IMR-90 (cell line): Measurements from ENCODE around the gene KANSL1L. TPM values are rescaled to one million over a fixed set of nuclear protein-coding genes. Genes with fewer than 3 reads are reported as not detected.

Experiments used
- ATAC-seq: fragments of 200-7000 bp; cut with Tn5 transposase; 2 replicates; pipeline ENCODE4 v1.9.1; 2020; ENCODE audit warnings: low read depth, mild to moderate bottlenecking, moderate library complexity
- BruUV-seq: library from RNA; stranded (reverse); fragments of 400-500 nt; replicated peaks from 2 replicates; lab custom pipeline; 2021; lab: Mats Ljungman, UMichigan
- CTCF ChIA-PET: fragments of 300-600 bp; formaldehyde crosslinking; extraction: SDS; loops from one replicate; lab custom pipeline; 2021; ENCODE audit warnings: antibody characterized with exemption; lab: Yijun Ruan, JAX
- POLR2A ChIA-PET: fragments of 300-600 bp; sonication (Branson Sonifier 250); formaldehyde crosslinking; loops from one replicate; lab custom pipeline; 2022; ENCODE audit warnings: antibody characterized with exemption; ENCODE audit not compliant: unreplicated experiment; lab: Charles Lee
- DNase-seq: peaks from one replicate; pipeline ENCODE4 v3.0.0; 2013
- H2AFZ ChIP-seq: replicated peaks from 2 replicates; pipeline ENCODE3; 2013; ENCODE audit warnings: low read length, mild to moderate bottlenecking; ENCODE audit not compliant: poor library complexity
- H2AK5ac ChIP-seq: 2 replicates; pipeline ENCODE4 v1.6.1; 2013; ENCODE audit warnings: low read depth, low read length, inconsistent platforms
- H2AK9ac ChIP-seq: replicated peaks from 2 replicates; pipeline ENCODE3; 2013; ENCODE audit warnings: mild to moderate bottlenecking, low read depth, low read length, moderate library complexity; ENCODE audit not compliant: poor library complexity
- H2BK120ac ChIP-seq: 2 replicates; pipeline ENCODE4 v1.6.1; 2013; ENCODE audit warnings: low read depth, low read length, inconsistent platforms
- H2BK15ac ChIP-seq: 3 replicates; pipeline ENCODE4 v1.6.1; 2013; ENCODE audit warnings: low read depth, low read length, inconsistent platforms
- H2BK20ac ChIP-seq: 2 replicates; pipeline ENCODE4 v1.6.1; 2013; ENCODE audit warnings: low read depth, mild to moderate bottlenecking, inconsistent platforms, low read length, moderate library complexity
- H2BK5ac ChIP-seq: 2 replicates; pipeline ENCODE4 v1.6.1; 2013; ENCODE audit warnings: mild to moderate bottlenecking, low read depth, low read length, inconsistent platforms; ENCODE audit not compliant: poor library complexity, severe bottlenecking
- H3K14ac ChIP-seq: replicated peaks from 2 replicates; pipeline ENCODE4 v1.6.1; 2013; ENCODE audit warnings: low read depth, low read length, inconsistent platforms
- H3K18ac ChIP-seq: 2 replicates; pipeline ENCODE4 v1.6.1; 2013; ENCODE audit warnings: low read depth, low read length, control low read depth
- H3K23ac ChIP-seq: 2 replicates; pipeline ENCODE4 v1.6.1; 2013; ENCODE audit warnings: low read depth, low read length, inconsistent platforms
- H3K27ac ChIP-seq: 2 replicates; pipeline ENCODE4 v1.5.1; 2013; ENCODE audit warnings: mild to moderate bottlenecking, control low read depth, low read length; ENCODE audit not compliant: insufficient read depth
- H3K27me3 ChIP-seq: 2 replicates; pipeline ENCODE4 v1.6.1; 2013; ENCODE audit warnings: low read length; ENCODE audit not compliant: control insufficient read depth, insufficient read depth
- H3K36me3 ChIP-seq: 2 replicates; pipeline ENCODE4 v1.6.1; 2013; ENCODE audit warnings: low read length, mixed read lengths; ENCODE audit not compliant: control insufficient read depth, insufficient read depth
- H3K4ac ChIP-seq: 2 replicates; pipeline ENCODE4 v1.6.1; 2013; ENCODE audit warnings: low read depth, low read length, inconsistent platforms
- H3K4me1 ChIP-seq: 2 replicates; pipeline ENCODE4 v1.6.1; 2013; ENCODE audit warnings: low read length, mixed read lengths; ENCODE audit not compliant: control insufficient read depth, insufficient read depth
- H3K4me2 ChIP-seq: 2 replicates; pipeline ENCODE4 v1.6.1; 2013; ENCODE audit warnings: low read depth, mild to moderate bottlenecking, control low read depth, low read length, moderate library complexity
- H3K4me3 ChIP-seq: 2 replicates; pipeline ENCODE4 v1.5.1; 2013; ENCODE audit warnings: low read depth, mild to moderate bottlenecking, control low read depth, low read length, moderate library complexity; ENCODE audit not compliant: insufficient read depth
- H3K56ac ChIP-seq: 2 replicates; pipeline ENCODE4 v1.6.1; 2013; ENCODE audit warnings: low read length, inconsistent platforms; ENCODE audit not compliant: insufficient read depth; ENCODE audit errors: extremely low read depth
- H3K79me1 ChIP-seq, 2 experiments: 2 replicates each; pipeline ENCODE4 v1.6.1; 2013; ENCODE audit warnings: low read length in 2 of 2, inconsistent platforms in 1 of 2, low read depth in 1 of 2
- H3K9ac ChIP-seq: 2 replicates; pipeline ENCODE4 v1.6.1; 2013; ENCODE audit warnings: low read depth, low read length, control low read depth
- H3K9me1 ChIP-seq: 2 replicates; pipeline ENCODE4 v1.6.1; 2013; ENCODE audit warnings: low read length, inconsistent platforms; ENCODE audit not compliant: insufficient read depth
- H3K9me3 ChIP-seq: 2 replicates; pipeline ENCODE4 v1.6.1; 2013; ENCODE audit warnings: low read length; ENCODE audit not compliant: control insufficient read depth, insufficient read depth
- H4K20me1 ChIP-seq: 2 replicates; pipeline ENCODE4 v1.6.1; 2013; ENCODE audit warnings: low read length, inconsistent platforms; ENCODE audit not compliant: insufficient read depth
- H4K5ac ChIP-seq: 2 replicates; pipeline ENCODE4 v1.6.1; 2013; ENCODE audit warnings: mild to moderate bottlenecking, low read depth, low read length, control low read depth
- H4K8ac ChIP-seq, 2 experiments: 2 replicates each; pipeline ENCODE4 v1.6.1; 2013; ENCODE audit warnings: low read depth in 2 of 2, low read length in 2 of 2, control low read depth in 1 of 2, inconsistent platforms in 1 of 2
- H4K91ac ChIP-seq: 2 replicates; pipeline ENCODE4 v1.6.1; 2013; ENCODE audit warnings: low read depth, low read length, inconsistent platforms; ENCODE audit not compliant: insufficient read depth
- CEBPB ChIP-seq: IDR thresholded peaks from 2 replicates; pipeline ENCODE4 v1.6.1; 2012; ENCODE audit warnings: low read depth, low read length, improper control_type of control experiment
- WGBS, 2 experiments: methylation state at CpG; one replicate each; pipeline versions ENCODE4 v1.1.5 to v1.1.7; 2013; ENCODE audit warnings: missing lambda C conversion rate in 2 of 2; ENCODE audit not compliant: insufficient read length in 1 of 2; ENCODE audit errors: extremely low coverage in 2 of 2; 5-methylcytosine and 5-hydroxymethylcytosine counted together
- dilution Hi-C: fragments of 300-500 bp; cut with HindIII; formaldehyde crosslinking; loops from one replicate; pipeline ENCODE4 v1.14.3; 2018; ENCODE audit warnings: low sequenced_read_pairs; ENCODE audit not compliant: unreplicated experiment
- in situ Hi-C: fragments of 300-500 bp; cut with MboI; formaldehyde crosslinking; loops from 3 replicates; pipeline ENCODE4 v1.14.3; 2019; ENCODE audit warnings: low sequenced_read_pairs, inconsistent platforms, mixed read lengths
- intact Hi-C: fragments of 100-400 bp; cut with micrococcal nuclease; formaldehyde crosslinking; loops from 2 replicates; pipeline ENCODE4 v1.10.0; 2022
- polyA plus RNA-seq, 3 experiments: library from polyadenylated mRNA; depleted of rRNA; stranded (reverse); fragments of >200 nt; gene quantifications; 2 replicates each; pipeline ENCODE4 v1.2.3, GENCODE V29; 2012; ENCODE audit warnings: low replicate concordance in 1 of 3
- total RNA-seq: library from RNA; depleted of rRNA; stranded (reverse); fragments of >200 nt; gene quantifications from 2 replicates; pipeline ENCODE4 v1.2.3, GENCODE V29; 2012

Gene KANSL1L
- total and polyA plus RNA-seq, 2 of the 4 experiments (the other 2 are of a cell fraction), result 3.1 to 7.2 TPM

GRCh38 chr2:210022824-210023223 is 148.4 kb downstream of the KANSL1L start:
- H2BK5ac ChIP-seq, result no peak overlapping the region
- H3K27me3 ChIP-seq, result no peaks in the 10 kb centered on the region
- H2BK20ac ChIP-seq, result no peak overlapping the region
- H2AK9ac ChIP-seq, result no peak overlapping the region
- no peak overlapping the region for H3K56ac ChIP-seq
- no peak overlapping the region for H2AFZ ChIP-seq
- no peak overlapping the region for H3K4me2 ChIP-seq
- H3K14ac ChIP-seq, result no peak overlapping the region
- H3K9me1 ChIP-seq, result no peaks in the 10 kb centered on the region
- H3K9me3 ChIP-seq, result no peaks in the 10 kb centered on the region
- no peak overlapping the region for H4K8ac ChIP-seq
- H3K4me3 ChIP-seq, result no peak overlapping the region
- H3K9ac ChIP-seq, result no peak overlapping the region
- no peak overlapping the region for H2AK5ac ChIP-seq
- H3K79me1 ChIP-seq, result peaks cover 0 to 5% of the 10 kb centered on the region in 2 experiments; a peak in 1 of 4 replicates
- no peak overlapping the region for H2BK15ac ChIP-seq
- peaks cover 14% of the 10 kb centered on the region for H3K36me3 ChIP-seq
- H3K23ac ChIP-seq, result no peak overlapping the region
- BruUV-seq, result no TSS peak
- H4K5ac ChIP-seq, result no peak overlapping the region
- ChIA-PET CTCF (no interaction called here), POLR2A (no interaction called here)
- H3K27ac ChIP-seq, result no peak overlapping the region
- TF ChIP-seq CEBPB, result no peak
- dilution Hi-C loops, result no loop called here
- in situ Hi-C loops, result no loop called here
- intact Hi-C loops, result no loop called here
- no peak overlapping the region for H2BK120ac ChIP-seq
- ATAC-seq (no peak), DNase-seq (no peak)
- H3K18ac ChIP-seq, result no peak overlapping the region
- no CpG with 5 or more reads among the region's 3 CpGs for WGBS, 2 experiments
- H4K20me1 ChIP-seq, result no peaks in the 10 kb centered on the region
- H4K91ac ChIP-seq, result no peak overlapping the region
- H3K4ac ChIP-seq, result no peak overlapping the region
- no peaks in the 10 kb centered on the region for H3K4me1 ChIP-seq
